ENCODE data around the gene ESYT2.
A peak's percentile ranks its signal among the peaks of the same experiment; 100 is the strongest.

ESYT2 gene

DNA sequence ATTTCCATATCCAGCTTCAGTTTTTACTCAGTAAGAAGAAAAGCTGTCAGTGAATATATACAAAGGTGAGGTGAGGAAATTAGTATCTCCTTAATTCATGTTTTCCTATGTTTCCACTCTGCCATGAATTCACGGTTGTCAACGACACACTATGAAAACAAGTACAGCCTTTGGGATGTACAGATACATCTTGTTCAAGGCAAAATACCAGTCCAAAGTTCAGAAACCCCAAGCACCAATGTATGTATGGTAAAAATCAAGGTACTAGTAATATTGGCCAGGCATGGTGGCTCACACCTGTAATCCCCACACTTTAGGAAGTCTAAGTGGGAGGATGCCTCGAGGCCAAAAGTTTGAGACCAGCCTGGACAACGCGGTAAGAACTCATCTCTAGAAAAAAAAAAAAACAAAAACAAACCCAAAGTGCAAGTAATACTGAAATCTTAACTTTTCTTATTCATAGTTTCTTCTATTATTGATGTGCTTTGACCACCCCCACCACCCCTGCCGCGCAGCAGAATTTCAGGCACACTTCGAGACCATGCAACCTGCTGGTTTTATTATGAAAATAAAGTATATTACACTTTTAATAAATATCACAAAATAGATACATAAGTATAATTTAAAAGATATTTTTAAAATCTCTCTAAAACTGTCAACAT lies 3.5 kb downstream of the ESYT2 start:
- DNase-seq = no peak

GRCh38 chr7:158824028-158824427 lies 5.3 kb downstream of the ESYT2 start:
- DNase-seq = no peak

- peak; percentile 62 for DNase-seq
These were observed 7.9 kb downstream of the ESYT2 start for GRCh38 chr7:158821171-158822031.

DNA sequence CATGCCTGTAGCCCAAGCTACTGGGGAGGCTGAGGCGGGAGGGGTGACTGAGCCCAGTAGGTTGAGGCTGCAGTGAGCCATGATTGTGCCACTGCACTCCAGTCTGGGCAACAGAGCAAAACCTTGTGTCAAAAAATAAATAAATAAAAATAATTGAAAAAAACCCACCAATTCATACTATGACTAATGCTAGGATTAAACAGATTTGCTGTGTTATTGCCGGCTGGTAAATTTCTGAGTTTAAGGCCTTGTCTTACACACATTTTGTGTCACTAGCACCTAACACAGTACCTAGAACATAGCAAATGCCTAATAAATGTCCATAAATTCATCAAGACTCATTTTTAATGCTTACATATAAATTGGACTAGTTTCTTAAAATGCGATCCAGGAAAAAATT lies 8.7 kb downstream of the ESYT2 start:
- no peak for DNase-seq

DNA sequence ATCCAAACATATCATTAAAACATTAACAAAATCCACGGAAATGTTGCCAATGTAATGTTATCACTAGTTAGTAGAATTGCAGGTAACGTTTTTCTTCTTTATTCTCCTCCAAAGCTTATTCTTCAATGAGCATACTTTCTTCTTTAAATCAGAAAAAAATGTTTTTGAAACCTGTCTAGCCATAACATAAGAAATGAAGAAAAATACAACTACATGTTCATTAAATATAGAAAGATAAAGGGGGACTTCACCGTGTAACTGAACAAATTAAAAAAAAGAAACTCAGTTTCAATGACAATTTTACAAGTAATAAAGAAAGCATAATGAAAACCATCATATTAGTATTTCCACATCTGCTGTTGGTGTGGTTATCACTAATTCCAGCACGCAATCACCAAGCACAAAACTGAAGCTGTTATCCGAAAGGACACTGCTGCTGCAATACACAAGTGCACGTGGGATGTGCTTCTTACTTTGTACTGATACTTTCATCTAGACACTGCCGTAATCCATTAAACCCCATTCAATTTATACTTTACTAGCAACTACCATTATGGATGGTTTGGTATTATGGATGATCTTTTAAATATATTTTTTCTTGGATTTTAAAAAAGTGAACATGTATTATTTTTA lies 9.6 kb downstream of the ESYT2 start:
- DNase-seq = no peak

- DNase-seq = peak; percentile 85
These were observed 10.7 kb downstream of the ESYT2 start for GRCh38 chr7:158818325-158819213.

DNA sequence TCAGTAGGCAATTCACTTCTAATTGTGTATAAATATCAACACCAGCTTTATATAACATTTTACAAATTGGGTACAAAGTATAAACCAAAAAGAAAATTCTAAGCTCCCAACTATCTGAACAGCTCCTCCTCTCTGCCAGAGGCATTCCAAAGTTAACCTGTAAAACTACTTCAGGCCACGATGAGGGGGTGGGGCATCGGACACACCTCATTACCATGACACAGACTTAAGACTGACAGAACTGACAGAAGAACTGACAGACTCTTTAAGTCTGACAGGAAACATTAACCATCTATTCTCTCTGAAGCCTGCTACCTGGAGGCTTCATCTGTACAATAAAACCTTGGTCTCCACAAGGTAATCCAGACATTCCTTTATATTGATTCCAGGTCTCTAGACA lies 12.3 kb downstream of the ESYT2 start:
- DNase-seq = no peak

- DNase-seq = no peak
These were observed 13.0 kb downstream of the ESYT2 start for GRCh38 chr7:158816271-158816670.

- DNase-seq = no peak
These were observed 13.5 kb downstream of the ESYT2 start for GRCh38 chr7:158815800-158816128.

- no peak for DNase-seq
These were observed 14.1 kb downstream of the ESYT2 start for GRCh38 chr7:158815083-158815799.

DNA sequence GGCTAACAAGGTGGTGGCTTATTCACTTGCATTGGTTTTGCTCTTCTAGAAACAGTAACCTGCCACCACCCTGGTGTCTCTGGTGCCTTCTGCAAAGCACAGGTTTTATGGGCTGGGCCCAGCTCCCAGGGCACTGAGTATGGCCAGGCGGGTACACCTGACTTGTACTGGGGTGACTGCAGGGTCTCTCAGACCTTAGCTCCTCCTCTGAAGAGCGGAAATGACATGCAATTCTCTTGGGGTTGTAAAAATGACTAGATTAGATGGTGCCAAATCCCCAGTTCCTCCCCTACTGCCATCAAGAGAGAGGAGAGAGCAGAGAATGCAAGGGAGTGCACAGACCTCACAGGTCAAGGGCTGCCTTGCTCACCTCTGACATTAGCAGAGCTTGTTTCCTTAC lies 14.7 kb downstream of the ESYT2 start:
- no peak for DNase-seq

- no peak for DNase-seq
These were observed 16.6 kb downstream of the ESYT2 start for GRCh38 chr7:158812684-158813083.

- no peak for DNase-seq
These were observed 17.4 kb downstream of the ESYT2 start for GRCh38 chr7:158811894-158812293.

GRCh38 chr7:158811461-158811860 lies 17.8 kb downstream of the ESYT2 start:
- peak; percentile 63 for DNase-seq

DNA sequence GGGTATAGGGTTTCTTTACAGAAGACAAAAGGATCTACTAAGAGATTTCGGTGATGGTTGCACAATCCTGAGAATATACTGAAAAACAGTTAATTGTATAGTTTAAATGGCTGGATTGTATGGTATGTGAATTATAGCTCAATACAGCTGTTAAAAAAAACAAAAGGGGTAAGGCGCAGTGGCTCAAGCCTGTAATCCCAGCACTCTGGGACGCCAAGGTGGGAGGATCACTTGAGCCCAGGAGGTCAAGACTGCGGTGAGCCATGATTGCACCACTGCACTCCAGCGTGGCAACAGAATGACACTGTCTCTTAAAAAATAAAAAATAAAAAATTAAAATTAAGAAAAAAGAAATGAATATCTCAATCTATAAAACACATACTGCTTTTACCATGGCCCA lies 18.5 kb downstream of the ESYT2 start:
- DNase-seq = no peak

GRCh38 chr7:158809596-158809995 lies 19.7 kb downstream of the ESYT2 start:
- DNase-seq = peak; percentile 35

GRCh38 chr7:158808126-158808525 lies 21.2 kb downstream of the ESYT2 start:
- DNase-seq = no peak

DNA sequence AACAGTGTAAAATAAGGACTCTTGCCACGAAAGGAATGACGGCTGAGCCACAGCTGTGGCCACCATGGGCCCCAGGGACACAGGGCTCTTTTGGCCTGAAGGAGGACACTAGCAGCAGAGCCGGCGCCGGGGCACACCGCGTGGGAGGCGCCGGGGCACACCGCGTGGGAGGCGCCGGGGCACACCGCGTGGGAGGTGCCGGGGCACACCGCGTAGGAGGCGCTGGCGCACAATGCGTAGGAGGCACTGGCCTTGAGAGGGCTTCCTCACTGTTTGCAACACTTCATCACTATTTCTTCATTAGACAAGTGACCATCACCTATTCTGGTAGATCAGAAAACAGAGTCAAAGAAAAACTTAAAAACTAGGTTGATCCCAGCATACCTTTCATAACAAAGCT lies 23.4 kb downstream of the ESYT2 start:
- DNase-seq = no peak

- no peak for DNase-seq
These were observed 23.9 kb downstream of the ESYT2 start for GRCh38 chr7:158805414-158805813.

GRCh38 chr7:158804335-158804734 lies 25.0 kb downstream of the ESYT2 start:
- no peak for DNase-seq

DNA sequence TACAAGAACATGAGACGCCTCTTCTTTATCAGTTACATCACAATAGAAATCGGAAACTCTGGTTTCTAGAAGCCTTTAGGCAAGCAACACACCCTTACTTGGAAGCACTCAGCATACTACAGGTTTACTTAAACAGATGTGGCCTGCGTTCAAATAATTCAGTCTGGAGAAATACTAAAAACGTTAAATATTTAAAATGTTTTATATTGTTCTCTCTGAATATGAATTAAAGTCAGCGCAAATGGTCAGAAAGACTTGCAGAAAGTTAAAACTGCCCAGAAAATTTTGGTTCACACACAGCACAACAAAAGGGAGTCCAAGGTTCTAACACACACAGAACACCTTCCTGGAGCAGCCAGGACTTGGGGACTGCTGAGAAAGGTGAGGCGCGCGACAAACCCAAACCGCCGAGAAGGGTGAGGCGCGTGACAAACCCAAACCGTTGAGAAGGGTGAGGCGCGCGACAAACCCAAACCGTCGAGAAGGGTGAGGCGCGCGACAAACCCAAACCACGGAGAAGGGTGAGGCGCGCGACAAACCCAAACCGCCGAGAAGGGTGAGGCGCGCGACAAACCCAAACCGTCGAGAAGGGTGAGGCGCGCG lies 25.8 kb downstream of the ESYT2 start:
- DNase-seq = no peak
